CD4-positive, alpha-beta T cell treated with Interleukin-1 beta for 1 hour (primary cell): ENCODE measurements around the gene CPED1.
"Not testable (repeated sequence)": the region's sequence is repeated elsewhere in the genome, so short reads cannot be mapped to it uniquely, and the experiment has no call there.

Source experiments
- DNase-seq, 2 donors: peaks; one replicate each; pipeline ENCODE4 v3.0.0-alpha.2; 2020 to 2022

Gene CPED1

DNA sequence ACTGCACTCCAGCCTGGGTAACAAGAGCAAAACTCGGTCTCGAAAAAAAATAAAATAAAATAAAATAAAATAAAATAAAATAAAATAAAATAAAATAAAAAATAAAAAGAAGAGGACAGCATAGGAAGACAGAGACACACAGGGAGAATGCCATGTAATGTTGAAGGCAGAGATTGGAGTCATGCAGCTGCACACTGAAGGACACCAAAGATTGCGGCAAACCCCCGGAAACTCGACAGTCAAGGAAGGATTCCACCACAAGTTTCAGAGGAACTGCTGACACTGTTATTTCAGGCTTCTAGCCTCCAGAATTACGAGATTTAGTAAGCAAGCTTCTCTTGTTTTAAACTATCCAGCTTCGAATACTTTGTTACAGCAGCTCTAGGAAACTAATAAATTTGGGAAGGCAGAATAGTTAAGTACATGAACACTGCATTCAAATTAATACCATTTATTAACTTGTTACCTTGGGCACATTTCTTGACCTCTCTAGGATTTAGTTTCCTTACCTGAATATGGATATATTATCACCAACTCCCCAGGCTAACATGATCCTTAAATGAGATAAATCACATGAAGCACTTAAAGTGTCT is 9.5 kb downstream of the CPED1 start:
- no peak for DNase-seq

DNA sequence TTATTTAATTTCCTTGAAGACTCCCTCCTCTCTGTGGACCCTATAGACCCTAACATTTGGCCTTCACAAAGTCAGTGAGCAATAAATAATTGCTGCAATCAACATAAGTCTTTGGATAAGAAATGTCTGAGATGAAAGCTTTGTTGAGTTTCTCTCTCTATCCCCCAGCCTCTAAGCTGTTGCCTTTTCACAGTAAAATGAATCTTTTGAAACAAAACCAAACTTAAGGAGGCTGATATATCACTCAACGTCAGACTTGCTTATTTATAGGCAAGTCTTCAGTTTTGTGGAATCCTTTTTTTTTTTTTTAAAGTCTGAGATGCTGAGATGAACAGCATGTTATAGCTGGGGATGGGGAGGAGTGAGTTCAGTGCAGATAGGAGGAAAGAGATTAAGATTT is 10.0 kb downstream of the CPED1 start:
- DNase-seq: no peak

DNA sequence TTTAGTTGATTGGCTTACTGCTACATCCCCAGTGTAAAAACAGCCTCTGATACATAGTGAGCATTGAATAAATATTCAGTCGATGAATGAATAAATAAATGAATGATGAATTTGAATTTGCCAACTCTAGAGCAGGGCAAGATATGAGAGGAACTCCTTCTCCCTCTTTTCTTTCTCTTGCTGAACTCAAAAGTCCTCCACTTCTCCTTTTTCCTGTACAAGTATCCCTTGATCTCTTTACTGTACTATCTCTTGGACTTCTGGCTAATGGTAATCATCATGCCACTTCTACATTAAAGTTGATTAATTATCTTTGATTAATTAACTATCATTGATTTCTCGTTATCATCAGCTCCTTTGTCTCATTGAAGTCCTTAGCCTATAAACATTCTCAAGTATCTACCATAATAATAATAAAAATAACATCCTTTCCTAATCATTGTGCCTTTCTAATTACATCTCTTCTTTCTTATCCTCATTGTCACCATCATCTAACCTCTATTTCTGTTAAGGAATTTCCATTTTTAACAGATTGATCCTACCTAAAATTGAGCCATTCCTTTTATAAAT is 10.6 kb downstream of the CPED1 start:
- no peak for DNase-seq

DNA sequence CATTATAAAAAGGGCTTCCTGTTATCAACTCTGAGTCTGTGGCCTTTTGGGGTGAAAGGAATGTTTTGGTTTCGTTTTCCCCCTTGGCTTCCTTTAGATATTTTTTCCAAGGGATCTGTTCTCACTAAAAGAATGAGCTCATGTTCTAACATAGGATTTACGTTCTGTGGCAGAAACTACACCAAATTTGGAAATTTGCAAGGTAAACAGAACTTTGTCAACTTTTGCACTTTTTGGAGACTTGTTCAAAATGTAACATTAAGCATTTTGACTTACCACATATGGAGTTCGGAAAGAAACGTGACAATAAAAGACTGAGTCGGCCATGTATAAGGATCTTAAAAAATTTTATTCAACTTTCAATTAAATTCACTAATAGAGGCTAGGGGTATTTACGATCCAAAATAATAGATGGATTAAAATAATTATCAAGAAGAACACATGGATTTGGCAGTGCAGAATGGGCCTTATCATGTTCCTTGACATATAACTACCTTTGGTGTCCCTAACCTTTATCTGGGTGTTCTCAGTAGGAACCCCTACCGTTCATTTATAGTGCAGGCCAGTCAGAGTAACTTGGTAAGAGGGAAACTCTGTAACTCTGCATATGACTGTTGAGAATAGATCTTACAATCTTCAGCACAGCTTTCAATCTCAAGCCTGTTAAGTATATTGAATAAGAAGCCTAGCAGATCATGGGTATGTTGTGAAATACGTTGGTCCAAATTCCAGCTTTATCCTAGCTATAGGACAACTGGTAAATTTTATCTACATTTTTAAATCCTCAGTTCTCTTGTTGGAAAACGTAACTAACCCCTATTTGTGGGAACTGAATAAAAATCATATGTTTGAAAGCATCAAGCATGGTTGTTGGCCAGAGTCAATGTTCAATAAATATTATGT is 11.8 kb downstream of the CPED1 start:
- DNase-seq: no peak

DNA sequence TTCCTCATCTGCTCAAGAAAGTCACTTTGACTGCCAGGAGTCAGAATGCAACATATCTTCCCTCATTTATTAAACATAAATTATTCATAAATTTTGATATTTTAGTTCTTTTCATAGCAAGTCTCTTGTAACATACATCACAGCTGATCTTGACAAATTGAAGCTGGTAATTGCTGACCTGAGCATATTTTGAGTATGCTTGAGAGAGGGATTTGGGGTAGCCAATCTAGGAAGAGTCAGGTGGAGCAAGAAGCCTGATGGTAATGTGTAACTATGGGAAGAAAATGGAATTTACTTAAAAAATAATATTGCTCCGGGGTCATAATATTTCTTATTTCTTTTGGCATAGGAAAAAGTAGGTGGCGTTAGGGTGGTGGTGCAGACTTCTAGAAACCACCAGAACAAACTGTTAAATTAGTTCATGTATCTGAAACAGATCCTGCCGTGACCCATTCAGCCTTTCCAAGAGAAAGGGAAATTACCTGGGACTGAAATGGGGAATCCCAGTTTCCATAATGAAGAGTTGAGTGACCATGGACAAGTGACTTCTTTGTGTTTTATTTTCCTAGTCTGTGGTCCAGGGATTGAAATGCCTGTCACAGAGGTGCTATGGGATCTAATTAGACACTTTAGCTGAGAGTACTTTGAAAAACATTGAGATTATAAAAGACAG is 12.9 kb downstream of the CPED1 start:
- DNase-seq: no peak

DNA sequence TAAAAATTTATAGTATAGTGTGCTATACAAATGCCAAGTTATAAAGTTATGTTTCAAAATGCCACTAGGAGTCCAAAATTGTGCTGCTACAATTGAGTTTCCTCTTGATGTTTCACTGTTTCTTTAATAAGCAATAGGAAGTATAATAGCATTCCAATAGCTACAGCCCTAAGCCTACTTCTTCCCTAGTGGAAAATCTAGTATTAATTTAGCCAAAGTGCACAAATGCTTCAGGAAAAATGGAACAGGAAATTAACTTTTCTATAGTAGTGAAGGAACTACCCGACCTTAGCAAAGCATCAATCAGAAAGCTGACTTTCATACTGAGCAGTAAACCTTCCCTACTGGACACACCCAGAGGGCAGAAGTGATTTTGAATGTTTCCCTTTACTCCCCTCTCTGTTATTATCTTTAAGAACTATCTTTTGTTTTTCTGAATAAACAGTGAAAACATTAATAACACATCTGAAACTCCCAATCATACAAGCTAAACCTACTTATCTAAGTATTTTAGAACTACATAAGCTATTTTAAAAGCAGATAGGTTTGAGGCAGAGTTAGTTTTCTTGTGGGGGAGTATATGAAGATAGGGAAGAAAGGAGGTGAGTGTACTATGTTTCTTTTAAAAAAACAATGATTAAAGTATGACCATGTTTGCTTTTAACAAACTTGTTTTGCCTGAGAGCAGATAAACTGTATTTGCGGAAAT is 13.7 kb downstream of the CPED1 start:
- no peak for DNase-seq

DNA sequence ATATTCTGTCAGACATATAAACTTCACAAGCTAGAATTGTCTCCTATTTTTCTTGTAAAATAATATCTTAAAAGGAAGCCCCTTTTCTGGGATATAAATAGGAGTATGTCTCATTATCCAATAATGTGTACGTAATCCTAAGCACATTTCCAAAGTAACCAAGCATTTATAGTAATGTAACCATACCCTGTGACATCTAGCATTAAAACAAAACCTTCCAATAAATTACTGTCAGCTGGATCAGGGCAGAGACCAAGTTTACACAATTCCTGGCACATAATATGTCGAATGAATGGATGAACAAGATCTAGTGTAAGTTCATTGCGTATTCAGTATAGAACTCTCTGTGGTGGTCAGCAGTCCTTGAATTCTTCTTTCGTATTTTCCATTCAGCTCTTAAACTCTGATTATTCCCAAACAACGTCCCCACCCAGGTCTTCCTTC is 14.3 kb downstream of the CPED1 start:
- no peak for DNase-seq

DNA sequence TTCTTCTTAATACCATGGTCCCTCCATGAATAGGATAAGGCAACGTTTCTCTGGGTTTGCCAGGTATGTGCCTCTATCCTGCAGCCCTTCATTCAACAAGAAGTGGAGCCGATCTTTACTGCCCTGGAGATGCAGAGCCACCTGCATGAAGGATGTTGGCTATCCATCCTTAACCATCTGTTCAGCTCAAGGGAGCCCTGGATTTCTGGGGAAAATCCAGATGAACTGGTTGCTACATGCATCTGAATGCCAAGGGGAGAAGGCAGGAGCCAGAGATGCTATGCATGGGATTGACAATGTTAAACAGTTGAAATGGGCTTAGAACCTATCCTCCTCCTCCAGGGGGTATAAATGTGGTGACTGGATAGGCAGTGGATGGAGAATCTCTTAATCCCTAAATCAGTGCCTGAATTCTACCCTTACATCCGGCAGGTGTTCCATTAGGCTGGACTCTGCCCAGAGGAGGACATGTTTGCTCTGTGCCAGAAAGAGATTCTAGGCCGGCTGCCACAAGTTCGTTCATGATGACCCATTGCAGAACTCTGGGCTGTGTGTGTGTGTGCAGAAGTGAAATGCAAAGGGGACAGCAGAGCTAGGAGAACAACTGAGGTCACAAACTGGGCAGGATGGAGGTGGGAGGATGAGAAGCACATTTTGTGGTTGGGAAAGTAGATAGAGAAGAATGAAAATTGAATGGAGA is 15.6 kb downstream of the CPED1 start:
- DNase-seq: no peak

DNA sequence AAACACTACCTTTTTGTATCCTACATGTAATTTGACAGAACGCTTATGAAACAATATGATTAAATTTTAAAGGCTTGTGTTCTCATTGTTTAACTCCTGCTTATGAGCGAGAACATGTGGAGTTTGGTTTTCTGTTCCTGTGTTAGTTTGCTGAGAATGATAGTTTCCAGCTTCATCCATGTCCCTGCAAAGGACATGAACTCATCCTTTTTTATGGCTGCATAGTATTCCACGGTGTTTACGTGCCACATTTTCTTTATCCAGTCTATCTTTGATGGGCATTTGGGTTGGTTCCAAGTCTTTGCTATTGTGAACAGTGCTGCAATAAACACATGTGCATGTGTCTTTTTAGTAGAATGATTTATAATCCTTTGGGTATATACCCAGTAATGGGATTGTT is 16.5 kb downstream of the CPED1 start:
- not testable (repeated sequence) for DNase-seq

DNA sequence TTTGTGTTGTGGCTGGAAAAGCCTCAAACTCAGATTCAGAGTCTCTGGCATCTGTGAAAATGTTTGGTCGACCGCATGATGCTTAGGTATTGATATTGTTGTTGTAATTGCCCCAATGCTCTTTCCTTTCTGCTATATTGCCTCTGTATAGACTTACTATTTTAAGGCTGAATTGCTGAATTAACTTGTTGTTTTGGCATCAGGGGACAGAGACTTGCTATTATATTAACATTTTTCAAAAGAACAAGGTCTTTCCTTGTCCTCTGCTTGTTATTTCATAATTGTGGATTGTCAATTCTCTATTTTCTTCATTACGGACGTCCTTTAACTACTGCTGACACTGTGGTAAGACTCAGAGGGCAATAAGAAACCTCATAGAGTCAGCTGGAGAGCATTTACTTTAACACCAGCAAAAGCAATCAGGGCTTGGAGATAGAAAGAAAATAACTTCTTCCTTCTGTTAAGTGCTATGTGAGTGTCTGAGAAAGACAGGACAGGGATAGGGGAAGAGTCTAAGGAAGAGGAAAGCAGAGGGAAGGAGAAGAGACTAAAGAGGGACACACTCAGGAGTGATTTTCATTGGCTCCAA is 17.6 kb downstream of the CPED1 start:
- no peak for DNase-seq

DNA sequence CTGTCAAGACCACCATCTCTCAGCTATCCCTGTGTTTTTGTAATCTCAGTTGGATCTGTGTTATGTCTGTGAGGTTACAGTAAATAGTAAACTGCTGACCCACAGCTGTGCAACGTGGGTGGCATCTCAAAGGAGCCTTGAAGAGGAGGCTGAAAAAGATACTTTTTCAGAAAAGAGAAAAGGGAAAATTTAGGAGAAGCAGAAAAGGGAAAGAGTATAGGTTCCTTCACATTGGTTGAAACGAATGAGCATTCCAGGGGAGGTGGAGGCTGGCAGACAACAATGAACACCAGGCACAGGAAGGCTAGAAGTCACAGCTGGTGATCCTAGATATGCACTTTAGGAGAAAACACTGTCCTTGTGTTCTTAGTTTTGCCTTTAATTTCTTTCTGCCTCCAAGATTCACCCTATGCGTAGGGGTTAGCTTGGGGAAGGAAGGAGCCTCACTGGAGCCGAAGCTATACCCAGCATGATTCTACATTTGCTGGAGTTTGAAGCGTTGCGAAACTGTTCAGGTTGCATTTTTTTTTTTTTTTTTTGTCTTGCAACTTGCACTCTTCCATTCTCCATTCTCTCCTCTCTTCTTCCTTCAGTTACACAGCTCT is 18.3 kb downstream of the CPED1 start:
- DNase-seq: no peak

DNA sequence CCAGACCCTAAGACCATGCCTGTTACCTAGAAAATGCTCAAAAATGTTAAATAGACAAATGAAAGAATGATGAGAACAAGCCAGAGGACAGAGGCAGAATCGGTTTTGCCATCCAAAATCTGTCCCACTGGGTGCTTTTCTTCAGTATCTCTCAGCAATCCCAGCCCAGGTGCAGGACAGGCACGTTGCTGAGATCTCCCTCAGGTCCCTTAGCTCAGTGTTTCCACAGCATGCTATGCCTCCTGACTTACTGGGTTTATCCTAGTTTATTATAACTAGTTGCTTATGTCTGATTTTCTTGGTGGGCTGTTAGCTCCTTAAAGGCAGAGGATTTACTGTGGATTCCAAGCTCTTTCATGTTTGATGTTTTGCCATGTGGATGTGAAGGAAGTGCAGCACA is 20.3 kb downstream of the CPED1 start:
- no peak for DNase-seq

DNA sequence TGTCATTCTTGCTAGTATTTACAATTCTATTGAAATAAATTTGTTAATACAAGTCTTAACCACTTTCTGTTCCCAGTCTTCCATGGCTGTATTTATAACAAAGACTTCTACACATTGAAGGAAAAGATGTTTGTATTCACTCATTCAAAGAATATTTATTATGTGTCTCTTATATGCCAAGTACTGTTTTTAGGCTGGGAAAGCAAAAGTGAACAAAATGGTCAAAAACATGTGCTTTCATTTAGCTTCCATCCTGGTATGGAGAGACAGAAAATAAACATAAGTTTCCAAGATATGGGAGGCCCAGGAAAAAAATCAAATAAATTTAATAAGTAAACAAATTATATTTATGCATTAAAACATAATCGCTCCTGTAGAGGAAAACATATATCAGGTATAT is 22.9 kb downstream of the CPED1 start:
- no peak for DNase-seq

DNA sequence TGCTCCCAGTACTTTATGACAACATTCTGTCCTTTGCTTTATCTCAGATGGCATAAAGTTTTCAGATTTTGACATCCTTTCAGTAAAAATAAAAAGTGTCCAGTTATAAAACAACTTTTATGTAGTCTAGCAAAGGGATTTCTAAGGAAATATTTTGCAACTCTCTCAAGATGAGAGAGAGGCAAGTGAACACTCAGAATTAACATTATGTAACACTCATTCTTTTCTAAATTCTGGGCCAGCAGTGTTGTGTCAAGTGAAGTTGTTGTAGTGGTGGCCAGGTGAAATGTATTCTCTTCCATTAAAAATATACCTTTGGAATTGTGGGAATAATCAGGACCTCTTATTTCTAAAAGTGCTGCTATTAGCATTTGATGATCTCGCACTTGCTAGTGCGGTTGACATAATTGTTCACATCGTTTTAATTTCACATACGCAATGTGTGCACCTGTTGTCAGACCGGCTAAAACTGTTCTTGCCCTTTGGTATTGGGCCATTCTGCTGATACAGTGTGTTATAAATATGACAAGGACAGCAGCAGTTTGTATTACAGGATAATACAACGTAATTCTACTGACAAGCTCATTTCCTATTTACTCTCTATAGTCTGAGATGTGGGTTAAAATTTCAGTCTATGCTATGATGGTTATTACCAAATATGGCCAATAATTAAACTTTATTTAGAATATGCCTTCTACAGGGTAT is 23.8 kb downstream of the CPED1 start:
- no peak for DNase-seq

DNA sequence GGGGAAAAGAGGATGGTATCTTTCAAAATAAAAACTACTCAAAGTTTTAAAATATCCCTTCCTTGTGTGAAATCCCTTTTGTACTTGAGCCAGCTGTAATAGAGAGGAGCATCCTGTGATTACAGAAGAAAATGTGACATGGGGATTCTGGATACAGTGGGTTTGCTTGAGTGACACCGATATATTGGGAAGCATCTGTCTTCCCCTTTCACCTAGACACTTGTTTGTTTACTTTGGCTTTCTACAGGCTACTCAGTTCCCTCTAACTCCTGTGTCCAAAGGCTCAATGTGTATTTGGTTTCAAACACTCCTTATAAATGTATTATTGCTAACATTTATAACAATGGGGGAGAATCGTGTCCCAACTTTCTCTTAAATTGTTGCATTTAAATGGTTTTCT is 24.4 kb downstream of the CPED1 start:
- DNase-seq: no peak

DNA sequence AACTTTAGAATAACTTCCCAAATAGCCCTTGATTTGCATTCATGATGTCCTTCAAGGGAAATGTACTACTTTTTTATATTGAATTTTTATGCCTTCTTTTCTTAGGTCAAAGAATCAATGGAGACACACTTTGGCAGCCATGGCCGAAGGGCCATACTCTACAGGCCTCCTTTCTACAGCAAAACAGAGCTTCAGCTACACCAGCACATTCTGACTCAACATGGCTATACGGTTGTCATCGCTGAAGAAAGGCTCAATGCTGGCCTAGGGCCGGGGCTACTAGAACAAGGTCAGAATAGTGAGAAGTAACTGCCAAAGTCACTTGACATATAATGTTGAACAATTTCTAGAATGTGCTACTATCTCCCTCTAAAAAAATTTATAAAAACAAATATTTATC is 27.0 kb downstream of the CPED1 start:
- DNase-seq: no peak

DNA sequence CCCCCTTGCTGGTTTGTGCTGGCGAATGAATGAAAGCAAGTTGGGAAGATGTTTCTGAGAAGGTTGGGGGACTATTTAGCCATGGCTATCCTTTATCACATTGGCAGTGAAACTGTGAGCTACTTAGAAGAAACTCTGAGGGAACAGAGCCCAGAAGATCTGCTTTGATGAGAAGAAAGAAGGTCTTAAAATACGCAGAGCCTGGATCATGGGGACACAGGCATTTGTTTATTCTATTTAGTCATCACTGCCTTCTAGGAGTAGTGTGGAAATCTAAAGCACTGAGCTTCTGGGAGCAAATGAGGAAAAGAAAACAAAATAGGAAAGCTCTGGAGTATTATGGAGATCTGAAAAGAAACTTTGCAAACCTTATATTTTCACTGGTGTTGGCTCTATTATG is 28.5 kb downstream of the CPED1 start:
- no peak for DNase-seq

DNA sequence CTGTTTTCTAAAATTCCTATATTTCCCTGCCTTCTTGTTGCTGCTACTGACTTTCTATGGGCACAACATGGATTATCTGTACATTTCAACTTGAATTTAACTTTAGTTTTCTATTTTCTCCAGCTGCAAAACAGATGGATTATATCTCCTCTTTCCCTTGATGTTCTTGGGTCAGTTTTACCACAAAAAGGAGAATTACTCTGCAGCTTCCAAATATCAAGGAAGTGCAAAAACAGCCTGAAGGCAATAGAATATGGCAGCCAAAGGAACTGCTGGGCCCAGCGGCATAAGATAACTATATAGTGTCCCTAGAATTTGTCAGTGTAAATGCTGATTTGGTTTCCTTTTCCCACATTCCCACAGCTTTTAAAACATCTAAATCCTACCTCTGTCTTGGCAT is 29.1 kb downstream of the CPED1 start:
- no peak for DNase-seq

DNA sequence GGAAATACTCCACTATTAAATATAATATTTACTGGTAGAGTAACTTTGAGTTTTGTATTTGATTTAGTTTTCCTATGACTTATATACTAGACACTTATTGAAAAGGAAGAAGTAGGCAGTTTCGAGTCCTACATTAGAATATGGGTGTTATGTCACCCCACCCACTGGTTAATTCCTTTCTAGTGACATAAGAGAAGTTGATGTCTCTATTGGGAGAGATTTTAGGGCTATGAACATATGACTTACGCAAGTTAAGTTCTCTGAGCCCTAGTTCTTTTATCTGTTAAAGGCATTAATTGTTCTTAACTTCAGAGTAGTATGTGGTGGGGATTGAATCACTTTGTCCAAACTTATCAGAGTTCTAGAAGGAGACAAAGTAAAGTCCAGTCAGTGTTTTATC is 30.5 kb downstream of the CPED1 start:
- no peak for DNase-seq

DNA sequence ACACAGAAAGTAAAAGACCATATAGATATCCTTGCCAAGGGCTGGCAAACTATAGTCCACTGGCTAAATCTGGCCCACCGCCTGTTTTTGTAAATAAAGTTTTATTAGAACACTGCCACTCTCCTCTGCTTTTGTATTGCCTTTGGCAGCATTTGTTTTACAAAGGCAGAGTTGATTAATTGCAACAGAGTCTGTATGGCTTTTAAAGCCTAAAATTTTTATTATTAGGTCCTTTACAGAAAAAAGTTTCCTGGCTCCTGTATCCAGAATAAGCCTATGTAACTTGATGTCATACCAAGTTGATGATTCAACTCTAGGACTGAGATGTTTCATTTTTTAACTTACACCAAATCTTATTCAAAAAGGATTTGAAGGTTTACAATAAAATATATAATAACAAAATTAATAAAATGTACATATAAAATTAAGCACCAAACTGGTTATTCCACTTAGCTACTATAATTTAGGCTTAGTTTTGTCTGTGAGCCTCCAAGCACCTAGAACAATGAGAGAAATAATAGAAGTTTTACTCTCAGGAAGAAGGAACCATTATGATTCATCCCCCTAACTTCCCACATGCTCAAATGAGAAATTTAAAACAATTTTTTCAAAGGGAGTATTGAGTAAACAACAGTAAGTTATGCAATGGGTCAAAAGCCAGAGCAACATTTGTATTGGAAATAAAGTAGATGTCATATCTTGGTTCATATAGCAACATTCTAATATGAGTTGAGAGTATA is 31.9 kb downstream of the CPED1 start:
- DNase-seq: no peak
